Measurements from ENCODE around the gene DPF3. TPM values are rescaled to one million over a fixed set of nuclear protein-coding genes. Genes with fewer than 3 reads are reported as not detected.

Gene DPF3
- total RNA-seq, 2 donors from 2014 or later = 11.0 TPM; not detected in 1

- WGBS = 33% methylated on average over 2 of the region's 2 CpGs
- DNase-seq (ENCODE audit: low spot score) = no peak
- H3K9me3 ChIP-seq = no peaks in the 10 kb centered on the region
- H3K4me3 ChIP-seq = no peak overlapping the region
- no peaks in the 10 kb centered on the region for H3K36me3 ChIP-seq
- H3K27ac ChIP-seq = no peak overlapping the region
- H3K4me1 ChIP-seq (replicated peaks) = no peaks in the 10 kb centered on the region
- no peaks in the 10 kb centered on the region for H3K27me3 ChIP-seq (replicated peaks; ENCODE audit: insufficient read depth)
- TF ChIP-seq, protein P1, sequence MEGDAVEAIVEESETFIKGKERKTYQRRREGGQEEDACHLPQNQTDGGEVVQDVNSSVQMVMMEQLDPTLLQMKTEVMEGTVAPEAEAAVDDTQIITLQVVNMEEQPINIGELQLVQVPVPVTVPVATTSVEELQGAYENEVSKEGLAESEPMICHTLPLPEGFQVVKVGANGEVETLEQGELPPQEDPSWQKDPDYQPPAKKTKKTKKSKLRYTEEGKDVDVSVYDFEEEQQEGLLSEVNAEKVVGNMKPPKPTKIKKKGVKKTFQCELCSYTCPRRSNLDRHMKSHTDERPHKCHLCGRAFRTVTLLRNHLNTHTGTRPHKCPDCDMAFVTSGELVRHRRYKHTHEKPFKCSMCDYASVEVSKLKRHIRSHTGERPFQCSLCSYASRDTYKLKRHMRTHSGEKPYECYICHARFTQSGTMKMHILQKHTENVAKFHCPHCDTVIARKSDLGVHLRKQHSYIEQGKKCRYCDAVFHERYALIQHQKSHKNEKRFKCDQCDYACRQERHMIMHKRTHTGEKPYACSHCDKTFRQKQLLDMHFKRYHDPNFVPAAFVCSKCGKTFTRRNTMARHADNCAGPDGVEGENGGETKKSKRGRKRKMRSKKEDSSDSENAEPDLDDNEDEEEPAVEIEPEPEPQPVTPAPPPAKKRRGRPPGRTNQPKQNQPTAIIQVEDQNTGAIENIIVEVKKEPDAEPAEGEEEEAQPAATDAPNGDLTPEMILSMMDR (IDR thresholded peaks at IDR 0.05) = no peak
- TF ChIP-seq POLR2AphosphoS5 (IDR thresholded peaks at IDR 0.05) = no peak
- TF ChIP-seq POLR2A (IDR thresholded peaks at IDR 0.05) = no peak
- intact Hi-C loops (cut with DNase I) = no loop called here
These were observed 150.3 kb downstream of the DPF3 start for GRCh38 chr14:72743626-72744025.

DNA sequence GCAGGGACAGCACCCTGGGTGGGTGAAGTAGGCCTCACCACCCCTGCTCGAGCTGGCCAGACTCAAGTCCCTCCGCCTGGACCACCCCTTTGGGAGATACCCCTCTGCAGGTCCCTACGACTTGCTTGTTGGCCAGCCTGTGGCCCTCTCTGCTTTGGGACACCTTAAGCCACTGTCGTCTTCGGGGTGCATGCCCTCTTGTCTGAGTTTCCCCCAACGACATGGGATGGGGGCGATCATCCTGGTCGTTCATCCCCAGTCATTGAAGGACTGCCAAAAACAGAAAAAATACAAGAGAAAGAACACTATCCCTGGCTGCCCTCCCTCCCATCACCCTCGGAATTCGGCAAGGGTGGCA, 151.1 kb downstream of the DPF3 start:
- no peaks in the 10 kb centered on the region for H3K27me3 ChIP-seq (replicated peaks; ENCODE audit: insufficient read depth)
- 95% methylated on average over 10 of the region's 10 CpGs for WGBS
- TF ChIP-seq, protein P1 (IDR thresholded peaks at IDR 0.05) = no peak
- TF ChIP-seq POLR2AphosphoS5 (IDR thresholded peaks at IDR 0.05) = no peak
- no peak for TF ChIP-seq POLR2A (IDR thresholded peaks at IDR 0.05)
- H3K4me1 ChIP-seq (replicated peaks) = no peaks in the 10 kb centered on the region
- intact Hi-C loops (cut with DNase I) = no loop called here
- no peaks in the 10 kb centered on the region for H3K9me3 ChIP-seq
- H3K36me3 ChIP-seq = no peaks in the 10 kb centered on the region
- no peak overlapping the region for H3K27ac ChIP-seq
- no peak overlapping the region for H3K4me3 ChIP-seq
- no peak for DNase-seq (ENCODE audit: low spot score)

GRCh38 chr14:72742118-72742837, 151.6 kb downstream of the DPF3 start:
- Histone ChIP-seq H3K4me1 (replicated peaks) (no peaks in the 10 kb centered on the region), H3K27me3 (replicated peaks; ENCODE audit: insufficient read depth) (no peaks in the 10 kb centered on the region), H3K36me3 (no peaks in the 10 kb centered on the region), H3K27ac (no peak overlapping the region), H3K4me3 (no peak overlapping the region), H3K9me3 (no peaks in the 10 kb centered on the region)
- intact Hi-C loops (cut with DNase I) = no loop called here
- TF ChIP-seq POLR2A (IDR thresholded peaks at IDR 0.05) = no peak
- TF ChIP-seq, protein P1 (IDR thresholded peaks at IDR 0.05) = no peak
- no peak for TF ChIP-seq POLR2AphosphoS5 (IDR thresholded peaks at IDR 0.05)
- DNase-seq (ENCODE audit: low spot score) = no peak
- 73% methylated on average over 27 of the region's 27 CpGs for WGBS

- TF ChIP-seq POLR2AphosphoS5 (IDR thresholded peaks at IDR 0.05) (no peak), POLR2A (IDR thresholded peaks at IDR 0.05) (no peak)
- TF ChIP-seq, protein P1 (IDR thresholded peaks at IDR 0.05) = no peak
- Histone ChIP-seq H3K27ac (no peak overlapping the region), H3K36me3 (no peaks in the 10 kb centered on the region), H3K27me3 (replicated peaks; ENCODE audit: insufficient read depth) (no peaks in the 10 kb centered on the region), H3K4me1 (replicated peaks) (no peaks in the 10 kb centered on the region), H3K4me3 (no peak overlapping the region), H3K9me3 (no peaks in the 10 kb centered on the region)
- 94% methylated on average over 8 of the region's 8 CpGs for WGBS
- intact Hi-C loops (cut with DNase I) = no loop called here
- no peak for DNase-seq (ENCODE audit: low spot score)
These were observed 152.1 kb downstream of the DPF3 start for GRCh38 chr14:72741826-72742117.

Measured in prostate gland (tissue), 2 donors.